GM13977 (cell line): ENCODE measurements around the gene MAP3K14.

ENCODE experiments used
- DNase-seq: peaks from one replicate; pipeline ENCODE4 v3.0.0; 2012; ENCODE audit warnings: low spot score
- CTCF ChIP-seq: IDR thresholded peaks from 2 replicates; pipeline ENCODE4 v1.5.1; 2012; ENCODE audit warnings: mild to moderate bottlenecking, control low read depth; ENCODE audit not compliant: insufficient read depth; ENCODE audit errors: extremely low read depth, missing control alignments
- in situ Hi-C: fragments of 300-500 bp; cut with MboI; formaldehyde crosslinking; loops from one replicate; pipeline ENCODE4 v1.12.0; 2022; ENCODE audit warnings: low sequenced_read_pairs, low pct_unique_long_range_greater_than_20kb, mixed read lengths, inconsistent platforms; ENCODE audit not compliant: unreplicated experiment

The MAP3K14 gene

DNA sequence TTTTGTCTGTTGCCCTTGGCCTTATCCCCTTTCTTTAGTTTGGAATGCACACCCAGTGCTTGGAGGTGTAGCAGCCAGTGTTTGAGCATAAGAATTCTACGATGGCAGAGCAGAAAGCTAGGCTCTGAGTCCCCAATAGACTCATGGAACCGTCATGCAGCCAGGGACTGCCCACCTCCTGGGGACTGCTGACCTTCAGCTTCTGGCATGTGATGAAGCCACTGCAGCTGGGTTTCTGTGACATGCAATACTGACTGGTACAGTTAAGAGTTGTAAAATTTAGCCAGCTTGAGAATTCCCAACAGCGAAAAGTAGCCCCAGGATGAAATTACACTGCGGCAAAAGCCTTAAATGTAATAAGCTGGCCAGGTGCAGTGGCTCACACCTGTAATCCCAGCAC lies 9.0 kb upstream of the MAP3K14 start:
- TF ChIP-seq CTCF, result no peak
- in situ Hi-C loops, result no loop called here
- no peak for DNase-seq

- in situ Hi-C loops, result no loop called here
- no peak for DNase-seq
- TF ChIP-seq CTCF, result no peak
These were observed 7.5 kb upstream of the MAP3K14 start for GRCh38 chr17:45324336-45324735.

- TF ChIP-seq CTCF, result no peak
- in situ Hi-C loops, result no loop called here
These were observed 5.3 kb upstream of the MAP3K14 start for GRCh38 chr17:45322168-45322567.

GRCh38 chr17:45320931-45321461 lies 4.2 kb upstream of the MAP3K14 start:
- in situ Hi-C loops, result no loop called here
- no peak for TF ChIP-seq CTCF
- DNase-seq, result peak; percentile 45

More at GRCh38 chr17:45322168-45322567, 5.3 kb upstream of the MAP3K14 start:
- DNase-seq, result no peak

GRCh38 chr17:45320349-45320930 lies 3.6 kb upstream of the MAP3K14 start:
- in situ Hi-C loops, result no loop called here
- TF ChIP-seq CTCF, result no peak
- no peak for DNase-seq

- DNase-seq, result no peak
- in situ Hi-C loops, result no loop called here
- TF ChIP-seq CTCF, result no peak
These were observed 2.5 kb upstream of the MAP3K14 start for GRCh38 chr17:45319239-45319703.
